Vagina (tissue), 2 donors: Measurements from ENCODE around the gene ATG3.

ENCODE experiments used
- CTCF ChIP-seq, 3 experiments: fragments of 450-650 bp in 2 of 3; fragments of 200-600 bp in 1 of 3; sonication (generic) in 1 of 3; IDR thresholded peaks; one replicate each; pipeline ENCODE4 v1.5.1; 2017 to 2019; ENCODE audit warnings: antibody characterized with exemption in 3 of 3, mild to moderate bottlenecking in 2 of 3, moderate library complexity in 2 of 3
- POLR2AphosphoS5 ChIP-seq, 2 donors: sonication (generic); formaldehyde crosslinking; IDR thresholded peaks; one replicate each; pipeline ENCODE4 v1.9.0; 2017; ENCODE audit warnings: antibody characterized with exemption in 2 of 2, mild to moderate bottlenecking in 2 of 2, low read depth in 1 of 2; ENCODE audit not compliant: insufficient read depth in 1 of 2

- TF ChIP-seq CTCF (IDR thresholded peaks at IDR 0.05): no peak
- no peak for TF ChIP-seq POLR2AphosphoS5 (IDR thresholded peaks at IDR 0.05; ENCODE audit: insufficient read depth in 1 of 2, low read depth in 1 of 2)
Measured at GRCh38 chr3:112606098-112606497, 44.3 kb upstream of the ATG3 start.
